ENCODE measurements around the gene RPL27A. TPM values are rescaled to one million over a fixed set of nuclear protein-coding genes. Genes with fewer than 3 reads are reported as not detected.

RPL27A gene
- total and polyA plus RNA-seq, 2 donors (not counting 3 experiments of a cell fraction or from before 2014, with no cell fraction given) = 1,303 to 1,363 TPM

- DNase-seq (ENCODE audit: low read depth, low spot score) (no peak), FAIRE-seq (no peak)
- CTCF ChIA-PET = no interaction called here
- intact Hi-C loops (cut with micrococcal nuclease) = loop anchor here (1.0 kb wide), 1 partner anchor 15 kb away; no protein-coding TSS in a partner anchor
- no peaks in the 10 kb centered on the region for H3K36me3 ChIP-seq (ENCODE audit: control insufficient read depth in 2 of 2, extremely low read depth in 1 of 2, insufficient read depth in 2 of 2, low read length in 2 of 2)
- TF ChIP-seq FOS (IDR thresholded peaks at IDR 0.05; ENCODE audit: borderline replicate concordance, insufficient read depth, low read length) (no peak), CTCF (IDR thresholded peaks at IDR 0.05; ENCODE audit: extremely low read depth in 1 of 2, insufficient read depth in 1 of 2, low read depth in 1 of 2, low read length in 2 of 2) (no peak), POLR2A (IDR thresholded peaks at IDR 0.05; ENCODE audit: low read depth, low read length) (no peak)
- H3K27ac ChIP-seq (ENCODE audit: insufficient read depth, low read depth, low read length) = no peak overlapping the region
- peaks cover 19% of the 10 kb centered on the region for H3K4me1 ChIP-seq (ENCODE audit: control insufficient read depth, extremely low read depth, insufficient read depth, low read length)
- H3K4me2 ChIP-seq (ENCODE audit: insufficient read depth, low read length) = no peak overlapping the region
- no peaks in the 10 kb centered on the region for H4K20me1 ChIP-seq (replicated peaks; ENCODE audit: control insufficient read depth, extremely low read depth, insufficient read depth, low read length)
- no peaks in the 10 kb centered on the region for H3K9me1 ChIP-seq (replicated peaks; ENCODE audit: control insufficient read depth, extremely low read depth, insufficient read depth, low read length)
- BruUV-seq (replicated peaks) = no TSS peak
- dilution Hi-C loops (cut with MboI; ENCODE audit: extremely low pct_ligation_motif_present, low sequenced_read_pairs) = no loop called here
- H3K27me3 ChIP-seq (ENCODE audit: control insufficient read depth in 2 of 2, insufficient read depth in 2 of 2, low read length in 2 of 2) = no peaks in the 10 kb centered on the region
- no peaks in the 10 kb centered on the region for H3K9me3 ChIP-seq (replicated peaks; ENCODE audit: control insufficient read depth, insufficient read depth, low read length)
- POLR2A ChIA-PET = no interaction called here
- H3K9ac ChIP-seq (replicated peaks; ENCODE audit: extremely low read depth, insufficient read depth, low read length) = no peak overlapping the region
- no peak overlapping the region for H3K4me3 ChIP-seq (replicated peaks in 1 of 3; ENCODE audit: insufficient read depth in 1 of 3, low read depth in 1 of 3, low read length in 3 of 3)
- H2AFZ ChIP-seq (ENCODE audit: low read depth, low read length) = no peak overlapping the region
- H3K79me2 ChIP-seq (ENCODE audit: control insufficient read depth, insufficient read depth, low read length) = no peaks in the 10 kb centered on the region
Observed at GRCh38 chr11:8733852-8734251, 51.3 kb downstream of the RPL27A start.

- no peak for FAIRE-seq
- no peak for TF ChIP-seq MAX (IDR thresholded peaks at IDR 0.05; ENCODE audit: insufficient read depth, insufficient read length)
- TF ChIP-seq POLR2A (IDR thresholded peaks at IDR 0.05; ENCODE audit: low read depth, low read length) = no peak
- TF ChIP-seq JUN (IDR thresholded peaks at IDR 0.05; ENCODE audit: borderline replicate concordance, insufficient read depth, insufficient read length, low read depth) = no peak
- TF ChIP-seq GATA2 (IDR thresholded peaks at IDR 0.05; ENCODE audit: insufficient read depth, insufficient read length, low read depth, low read length) = no peak
- no peak for TF ChIP-seq POLR2AphosphoS5 (IDR thresholded peaks at IDR 0.05; ENCODE audit: insufficient read depth, low read depth, low read length)
- no peak for TF ChIP-seq MYC (IDR thresholded peaks at IDR 0.05; ENCODE audit: low read depth, low read length)
- POLR2A ChIA-PET = no interaction called here
Observed at GRCh38 chr11:8735094-8735493, 52.5 kb downstream of the RPL27A start.

More at GRCh38 chr11:8735094-8735493, 52.5 kb downstream of the RPL27A start:
- Histone ChIP-seq H3K27ac (ENCODE audit: insufficient read depth, low read depth, low read length) (no peak overlapping the region), H3K9me3 (replicated peaks; ENCODE audit: control insufficient read depth, insufficient read depth, low read length) (no peaks in the 10 kb centered on the region), H3K36me3 (ENCODE audit: control insufficient read depth in 2 of 2, extremely low read depth in 1 of 2, insufficient read depth in 2 of 2, low read length in 2 of 2) (no peaks in the 10 kb centered on the region), H2AFZ (ENCODE audit: low read depth, low read length) (no peak overlapping the region), H3K9me1 (replicated peaks; ENCODE audit: control insufficient read depth, extremely low read depth, insufficient read depth, low read length) (no peaks in the 10 kb centered on the region), H3K4me3 (replicated peaks in 1 of 3; ENCODE audit: insufficient read depth in 1 of 3, low read depth in 1 of 3, low read length in 3 of 3) (no peak overlapping the region), H3K27me3 (ENCODE audit: control insufficient read depth in 2 of 2, insufficient read depth in 2 of 2, low read length in 2 of 2) (no peaks in the 10 kb centered on the region), H3K9ac (replicated peaks; ENCODE audit: extremely low read depth, insufficient read depth, low read length) (no peak overlapping the region), H4K20me1 (replicated peaks; ENCODE audit: control insufficient read depth, extremely low read depth, insufficient read depth, low read length) (no peaks in the 10 kb centered on the region), H3K79me2 (ENCODE audit: control insufficient read depth, insufficient read depth, low read length) (no peaks in the 10 kb centered on the region), H3K4me2 (ENCODE audit: insufficient read depth, low read length) (no peak overlapping the region), H3K4me1 (ENCODE audit: control insufficient read depth, extremely low read depth, insufficient read depth, low read length) (peaks cover 19% of the 10 kb centered on the region)
- dilution Hi-C loops (cut with MboI; ENCODE audit: extremely low pct_ligation_motif_present, low sequenced_read_pairs) (no loop called here), intact Hi-C loops (cut with micrococcal nuclease) (no loop called here)
- DNase-seq (ENCODE audit: low read depth, low spot score) = no peak
- CTCF ChIA-PET = interaction anchor here (0.7 kb wide), 1 partner anchor 1870 kb away, joined by 4 read pairs; no protein-coding TSS in a partner anchor
- BruUV-seq (replicated peaks) = no TSS peak

Measured in endothelial cell of umbilical vein (primary cell).